ENCODE data around the gene ARSG. TPM values are rescaled to one million over a fixed set of nuclear protein-coding genes. Genes with fewer than 3 reads are reported as not detected.
"Not testable (repeated sequence)": the region's sequence is repeated elsewhere in the genome, so short reads cannot be mapped to it uniquely, and the experiment has no call there.

Gene ARSG
- total and polyA plus RNA-seq, 2 of the 13 experiments (the other 11 are each of a cell fraction or from before 2014, with no cell fraction given): 3.7 to 15.2 TPM

DNA sequence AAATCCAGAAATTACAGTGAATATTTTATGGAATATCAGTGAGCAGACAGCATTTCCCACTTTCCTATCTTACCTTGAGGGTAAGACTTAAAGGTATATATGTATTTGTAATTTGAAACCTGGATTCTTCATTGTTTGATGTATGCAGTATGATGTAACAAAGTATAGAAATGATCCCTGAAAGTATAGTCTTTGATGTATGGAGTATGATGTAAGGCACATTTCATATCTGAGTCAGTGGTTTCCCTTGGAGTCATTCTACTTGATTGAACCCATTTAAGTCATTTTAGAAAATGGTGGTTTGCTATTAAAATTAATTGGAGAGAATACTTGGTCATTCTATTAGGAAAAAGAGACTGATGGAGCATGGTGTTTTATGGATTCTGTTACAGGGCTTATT lies 33.4 kb upstream of the ARSG start:
- no peaks in the 10 kb centered on the region for H4K20me1 ChIP-seq (ENCODE audit: insufficient read depth, low read length)
- H3K4me2 ChIP-seq (ENCODE audit: low read depth, low read length): no peak overlapping the region
- H3K4me3 ChIP-seq (replicated peaks in 1 of 3; ENCODE audit: insufficient read depth in 1 of 3, low read depth in 2 of 3, low read length in 3 of 3): no peak overlapping the region
- H3K9ac ChIP-seq (ENCODE audit: insufficient read depth, low read depth, low read length): no peak overlapping the region
- in situ Hi-C loops (cut with HindIII; ENCODE audit: extremely low pct_ligation_motif_present, low pct_unique_long_range_greater_than_20kb): no loop called here
- TF ChIP-seq ATF7 (IDR thresholded peaks at IDR 0.05) (0 out of 2 replicates have a peak, but pooled peaks have one; percentile 6), ATF7 (CRISPR knock-in tag; IDR thresholded peaks at IDR 0.05) (no peak)
- TF ChIP-seq, protein P1, sequence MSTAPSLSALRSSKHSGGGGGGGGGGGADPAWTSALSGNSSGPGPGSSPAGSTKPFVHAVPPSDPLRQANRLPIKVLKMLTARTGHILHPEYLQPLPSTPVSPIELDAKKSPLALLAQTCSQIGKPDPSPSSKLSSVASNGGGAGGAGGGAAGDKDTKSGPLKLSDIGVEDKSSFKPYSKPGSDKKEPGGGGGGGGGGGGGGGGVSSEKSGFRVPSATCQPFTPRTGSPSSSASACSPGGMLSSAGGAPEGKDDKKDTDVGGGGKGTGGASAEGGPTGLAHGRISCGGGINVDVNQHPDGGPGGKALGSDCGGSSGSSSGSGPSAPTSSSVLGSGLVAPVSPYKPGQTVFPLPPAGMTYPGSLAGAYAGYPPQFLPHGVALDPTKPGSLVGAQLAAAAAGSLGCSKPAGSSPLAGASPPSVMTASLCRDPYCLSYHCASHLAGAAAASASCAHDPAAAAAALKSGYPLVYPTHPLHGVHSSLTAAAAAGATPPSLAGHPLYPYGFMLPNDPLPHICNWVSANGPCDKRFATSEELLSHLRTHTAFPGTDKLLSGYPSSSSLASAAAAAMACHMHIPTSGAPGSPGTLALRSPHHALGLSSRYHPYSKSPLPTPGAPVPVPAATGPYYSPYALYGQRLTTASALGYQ (CRISPR knock-in tag; IDR thresholded peaks at IDR 0.05): no peak
- FAIRE-seq (no peak), ATAC-seq (no peak), DNase-seq (ENCODE audit: low spot score) (no peak)
- H3K9me3 ChIP-seq (ENCODE audit: low read length): no peaks in the 10 kb centered on the region
- no peak overlapping the region for H2AFZ ChIP-seq (ENCODE audit: low read length)
- H3K27ac ChIP-seq (ENCODE audit: extremely low read length, insufficient read depth, low read length): no peak overlapping the region
- peaks cover 0 to 1% of the 10 kb centered on the region in 2 experiments; a peak in 2 of 5 replicates for H3K36me3 ChIP-seq (replicated peaks in 1 of 2; ENCODE audit: control insufficient read depth in 1 of 2, insufficient read depth in 2 of 2, low read length in 2 of 2)
- peaks cover 23% of the 10 kb centered on the region for H3K4me1 ChIP-seq (ENCODE audit: insufficient read depth, low read length)
- intact Hi-C loops (cut with micrococcal nuclease; ENCODE audit: unreplicated experiment): no loop called here
- no TSS peak for BruUV-seq (replicated peaks)
- ChIA-PET CTCF (ENCODE audit: low intra/inter-chr PET ratio, low total read pairs) (no interaction called here), POLR2A (no interaction called here)
- no peaks in the 10 kb centered on the region for H3K27me3 ChIP-seq (ENCODE audit: control insufficient read depth in 1 of 2, insufficient read depth in 2 of 2, low read length in 2 of 2)
- H3K79me2 ChIP-seq (ENCODE audit: insufficient read depth, low read length): no peaks in the 10 kb centered on the region

DNA sequence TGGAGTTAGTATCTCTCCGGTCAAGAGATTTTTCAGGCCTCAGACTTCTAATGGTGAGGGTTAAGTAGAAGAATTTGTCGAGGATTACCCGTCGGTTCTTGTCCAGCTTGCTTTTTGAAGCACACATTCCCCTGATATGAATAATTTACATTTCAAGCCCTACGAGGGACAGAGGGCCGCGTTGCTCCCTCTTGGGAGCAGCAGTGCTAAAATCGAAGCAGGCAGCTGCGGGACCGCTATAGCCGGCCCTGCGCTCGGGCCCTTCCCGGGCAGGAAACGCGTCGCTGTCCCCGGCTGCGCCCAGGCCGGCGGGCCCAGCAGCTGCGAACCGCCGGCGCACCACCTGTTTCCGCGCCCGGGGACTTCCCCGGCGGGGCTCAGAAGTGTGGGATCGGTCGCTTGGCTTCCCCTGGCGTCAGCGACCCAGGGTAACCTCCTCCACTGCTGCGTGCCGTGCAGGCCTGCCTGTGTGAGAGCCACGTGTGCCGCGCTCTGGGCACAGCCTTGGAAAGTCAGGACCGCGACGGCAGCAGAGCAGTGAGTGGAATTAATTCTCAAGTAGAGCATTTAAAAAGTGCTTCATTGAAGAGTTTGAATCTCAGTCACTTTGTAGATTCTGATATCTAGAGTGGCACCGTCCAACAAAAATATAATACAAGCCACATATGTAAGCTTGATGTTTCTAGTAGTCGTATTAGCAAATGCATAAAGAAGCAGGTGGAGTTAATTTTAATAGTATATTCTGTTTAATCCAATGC lies 32.2 kb upstream of the ARSG start:
- H3K27me3 ChIP-seq (ENCODE audit: control insufficient read depth in 1 of 2, insufficient read depth in 2 of 2, low read length in 2 of 2); H3K27ac ChIP-seq (ENCODE audit: extremely low read length, insufficient read depth, low read length); H4K20me1 ChIP-seq (ENCODE audit: insufficient read depth, low read length); H3K36me3 ChIP-seq (replicated peaks in 1 of 2; ENCODE audit: control insufficient read depth in 1 of 2, insufficient read depth in 2 of 2, low read length in 2 of 2); H2AFZ ChIP-seq (ENCODE audit: low read length); H3K9ac ChIP-seq (ENCODE audit: insufficient read depth, low read depth, low read length); H3K9me3 ChIP-seq (ENCODE audit: low read length); FAIRE-seq; CTCF ChIA-PET (ENCODE audit: low intra/inter-chr PET ratio, low total read pairs); H3K4me3 ChIP-seq (replicated peaks in 1 of 3; ENCODE audit: insufficient read depth in 1 of 3, low read depth in 2 of 3, low read length in 3 of 3); POLR2A ChIA-PET; in situ Hi-C loops (cut with HindIII; ENCODE audit: extremely low pct_ligation_motif_present, low pct_unique_long_range_greater_than_20kb); intact Hi-C loops (cut with micrococcal nuclease; ENCODE audit: unreplicated experiment); DNase-seq (ENCODE audit: low spot score); H3K4me2 ChIP-seq (ENCODE audit: low read depth, low read length); BruUV-seq (replicated peaks); H3K79me2 ChIP-seq (ENCODE audit: insufficient read depth, low read length): not testable (repeated sequence)
- peaks cover 30% of the 10 kb centered on the region for H3K4me1 ChIP-seq (ENCODE audit: insufficient read depth, low read length)
- WGBS (ENCODE audit: low lambda C conversion rate): 97% methylated on average over 40 of the region's 44 CpGs
- ATAC-seq: peak; percentile 65

DNA sequence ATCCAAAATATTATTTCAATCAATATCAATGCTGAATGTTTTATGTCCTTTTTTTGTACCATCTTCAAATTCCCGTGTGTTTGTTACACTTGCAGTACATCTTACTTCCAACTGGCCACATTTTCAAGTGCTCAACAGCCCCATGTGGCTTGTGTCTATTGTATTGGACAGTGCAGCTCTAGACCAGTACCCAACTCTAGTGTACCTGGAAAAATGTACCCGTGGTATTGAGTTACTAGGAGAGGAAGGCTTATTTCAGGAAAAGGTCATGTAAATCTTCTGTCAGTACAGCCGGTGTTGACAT lies 31.7 kb upstream of the ARSG start:
- H3K9ac ChIP-seq (ENCODE audit: insufficient read depth, low read depth, low read length); CTCF ChIA-PET (ENCODE audit: low intra/inter-chr PET ratio, low total read pairs); H2AFZ ChIP-seq (ENCODE audit: low read length); POLR2A ChIA-PET; BruUV-seq (replicated peaks); H4K20me1 ChIP-seq (ENCODE audit: insufficient read depth, low read length); intact Hi-C loops (cut with micrococcal nuclease; ENCODE audit: unreplicated experiment); in situ Hi-C loops (cut with HindIII; ENCODE audit: extremely low pct_ligation_motif_present, low pct_unique_long_range_greater_than_20kb); H3K4me2 ChIP-seq (ENCODE audit: low read depth, low read length); H3K9me3 ChIP-seq (ENCODE audit: low read length); H3K79me2 ChIP-seq (ENCODE audit: insufficient read depth, low read length); H3K27me3 ChIP-seq (ENCODE audit: control insufficient read depth in 1 of 2, insufficient read depth in 2 of 2, low read length in 2 of 2); H3K4me3 ChIP-seq (replicated peaks in 1 of 3; ENCODE audit: insufficient read depth in 1 of 3, low read depth in 2 of 3, low read length in 3 of 3); ATAC-seq; H3K36me3 ChIP-seq (replicated peaks in 1 of 2; ENCODE audit: control insufficient read depth in 1 of 2, insufficient read depth in 2 of 2, low read length in 2 of 2); H3K27ac ChIP-seq (ENCODE audit: extremely low read length, insufficient read depth, low read length); DNase-seq (ENCODE audit: low spot score): not testable (repeated sequence)
- 38% methylated on average over 3 of the region's 3 CpGs for WGBS (ENCODE audit: low lambda C conversion rate)
- FAIRE-seq: peak; percentile 69
- peaks cover 30% of the 10 kb centered on the region for H3K4me1 ChIP-seq (ENCODE audit: insufficient read depth, low read length)
